ENCODE results near the gene DOCK2. TPM values are rescaled to one million over a fixed set of nuclear protein-coding genes. Genes with fewer than 3 reads are reported as not detected.

Gene DOCK2
- total RNA-seq, 2 experiments from 2014 or later, result 192 to 203 TPM

DNA sequence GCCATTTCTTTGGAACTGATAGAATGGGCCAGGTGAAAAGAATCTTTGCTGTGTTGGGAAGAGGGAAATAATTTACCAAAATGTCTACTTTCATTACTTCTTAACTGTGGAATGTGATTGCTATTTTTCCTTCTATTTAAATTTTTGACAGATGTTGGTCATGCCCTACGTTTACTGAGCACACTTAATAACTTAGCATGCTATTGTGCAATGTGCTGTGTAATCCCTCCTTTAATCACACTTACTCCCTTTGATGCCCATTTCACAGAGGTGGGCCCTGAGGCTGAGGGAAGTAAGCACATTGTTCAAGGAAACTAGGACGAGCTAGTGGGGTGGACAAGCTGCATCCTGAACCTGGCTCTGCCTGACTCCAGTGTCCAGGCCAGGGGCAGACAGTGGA lies 391.0 kb downstream of the DOCK2 start:
- intact Hi-C loops (cut with micrococcal nuclease), result no loop called here
- Mint-ChIP-seq H3K27ac (no peak overlapping the region), H3K4me3 (no peak overlapping the region), H3K4me1 (ENCODE audit: low read depth) (no peaks in the 10 kb centered on the region), H3K36me3 (ENCODE audit: low read depth) (peaks cover 31% of the 10 kb centered on the region), H3K27me3 (ENCODE audit: low read depth) (no peaks in the 10 kb centered on the region), H3K9me3 (no peaks in the 10 kb centered on the region)
- DNase-seq, result no peak
- CTCF ChIA-PET, result interaction anchor here (0.5 kb wide), 1 partner anchor 451 kb away, joined by 4 read pairs; no protein-coding TSS in a partner anchor

DNA sequence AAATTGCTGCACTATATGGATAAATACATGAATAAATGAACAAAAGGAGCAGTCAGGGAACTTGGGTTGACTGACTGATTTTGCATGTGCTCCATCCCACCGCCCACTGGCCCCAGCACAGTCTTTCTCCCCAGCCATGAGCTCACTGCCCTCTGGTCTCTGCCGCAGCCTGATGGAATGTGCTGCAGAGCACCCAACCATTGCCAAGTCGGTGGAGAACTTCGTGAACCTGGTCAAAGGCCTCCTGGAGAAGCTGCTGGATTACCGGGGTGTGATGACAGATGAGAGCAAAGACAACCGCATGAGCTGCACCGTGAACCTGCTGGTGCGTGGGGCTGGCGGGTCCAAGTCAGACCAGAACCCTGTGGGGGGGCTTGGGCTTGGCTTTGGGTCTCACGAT lies 397.2 kb downstream of the DOCK2 start:
- Mint-ChIP-seq H3K9me3 (no peaks in the 10 kb centered on the region), H3K27ac (no peak overlapping the region), H3K4me3 (no peak overlapping the region), H3K27me3 (ENCODE audit: low read depth) (no peaks in the 10 kb centered on the region), H3K36me3 (ENCODE audit: low read depth) (peaks cover 14% of the 10 kb centered on the region), H3K4me1 (ENCODE audit: low read depth) (no peaks in the 10 kb centered on the region)
- intact Hi-C loops (cut with micrococcal nuclease), result no loop called here
- DNase-seq, result no peak
- CTCF ChIA-PET, result no interaction called here

DNA sequence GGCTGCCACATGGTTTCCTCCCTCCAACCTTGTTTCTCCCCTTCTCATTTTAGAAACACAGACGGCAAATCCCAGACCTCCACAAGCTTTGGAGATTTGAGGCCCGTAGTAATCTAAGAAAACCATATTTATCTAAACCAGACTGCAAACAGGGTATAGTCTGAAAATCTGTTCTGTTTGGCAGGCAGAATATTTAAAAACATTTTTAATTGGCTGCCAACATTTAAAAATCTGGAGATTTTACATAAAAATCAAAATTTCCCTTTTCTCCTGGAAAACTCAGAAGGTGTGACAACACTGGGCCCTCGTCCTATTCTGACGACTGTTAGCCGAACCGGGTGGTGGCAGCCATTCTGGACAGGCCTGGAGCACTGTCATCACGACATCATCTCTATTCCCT lies 401.2 kb downstream of the DOCK2 start:
- intact Hi-C loops (cut with micrococcal nuclease), result no loop called here
- no peak for DNase-seq
- peaks cover 28% of the 10 kb centered on the region for H3K36me3 Mint-ChIP-seq (ENCODE audit: low read depth)
- CTCF ChIA-PET, result no interaction called here
- no peaks in the 10 kb centered on the region for H3K9me3 Mint-ChIP-seq
- H3K4me1 Mint-ChIP-seq (ENCODE audit: low read depth), result no peaks in the 10 kb centered on the region
- no peak overlapping the region for H3K27ac Mint-ChIP-seq
- H3K4me3 Mint-ChIP-seq, result no peak overlapping the region
- no peaks in the 10 kb centered on the region for H3K27me3 Mint-ChIP-seq (ENCODE audit: low read depth)

- intact Hi-C loops (cut with micrococcal nuclease), result no loop called here
- CTCF ChIA-PET, result interaction anchor here (0.6 kb wide), 1 partner anchor 457 kb away, joined by 3 read pairs; no protein-coding TSS in a partner anchor
- no peak overlapping the region for H3K27ac Mint-ChIP-seq
- DNase-seq, result no peak
- no peak overlapping the region for H3K4me3 Mint-ChIP-seq
- H3K4me1 Mint-ChIP-seq (ENCODE audit: low read depth), result no peaks in the 10 kb centered on the region
- no peaks in the 10 kb centered on the region for H3K27me3 Mint-ChIP-seq (ENCODE audit: low read depth)
- H3K36me3 Mint-ChIP-seq (ENCODE audit: low read depth), result peaks cover 35% of the 10 kb centered on the region
- no peaks in the 10 kb centered on the region for H3K9me3 Mint-ChIP-seq
Observed at GRCh38 chr5:170039830-170040229, 402.8 kb downstream of the DOCK2 start.

DNA sequence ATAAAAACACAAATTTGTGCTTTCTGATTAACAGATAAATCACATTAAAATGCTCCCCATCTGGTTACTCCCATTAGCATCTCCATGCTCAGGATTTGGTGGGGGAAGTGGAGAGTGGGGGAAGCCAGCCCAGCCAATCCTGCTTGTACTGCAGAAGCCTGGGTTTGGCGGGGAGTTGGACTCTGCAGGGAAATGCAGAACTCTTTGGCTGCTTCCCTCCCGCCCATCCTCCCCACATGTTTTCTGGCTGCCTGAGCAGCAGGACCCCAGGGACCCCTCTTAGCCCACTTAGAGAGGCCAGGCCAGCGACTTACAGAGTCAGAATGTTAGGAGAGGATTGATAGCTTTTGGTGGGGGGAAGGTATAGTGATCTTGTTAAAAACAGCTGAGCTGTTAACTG lies 409.2 kb downstream of the DOCK2 start:
- Mint-ChIP-seq H3K4me3 (no peak overlapping the region), H3K27me3 (ENCODE audit: low read depth) (no peaks in the 10 kb centered on the region), H3K36me3 (ENCODE audit: low read depth) (peaks cover 51% of the 10 kb centered on the region), H3K27ac (no peak overlapping the region), H3K4me1 (ENCODE audit: low read depth) (no peaks in the 10 kb centered on the region), H3K9me3 (no peaks in the 10 kb centered on the region)
- intact Hi-C loops (cut with micrococcal nuclease), result no loop called here
- CTCF ChIA-PET, result no interaction called here
- DNase-seq, result no peak

DNA sequence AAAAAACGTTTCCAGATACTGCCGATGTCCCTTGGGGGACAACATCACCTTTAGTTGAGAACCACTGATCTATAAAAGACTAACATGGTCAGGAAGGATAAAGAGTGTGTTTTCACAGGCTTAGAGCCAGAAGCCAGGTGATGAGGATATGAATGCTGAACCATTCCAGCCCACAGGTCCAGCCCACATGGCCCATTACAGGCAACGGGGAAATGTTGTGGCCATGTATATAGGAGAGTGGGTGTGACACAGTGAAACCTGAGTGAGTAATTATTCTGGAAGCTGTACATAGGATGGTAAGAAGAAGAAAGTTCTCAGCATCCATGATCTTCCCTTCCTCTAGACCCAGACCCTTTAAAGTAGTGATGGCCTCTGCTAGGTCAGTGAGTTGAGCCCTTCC lies 412.6 kb downstream of the DOCK2 start:
- Mint-ChIP-seq H3K9me3 (no peaks in the 10 kb centered on the region), H3K4me1 (ENCODE audit: low read depth) (no peaks in the 10 kb centered on the region), H3K4me3 (no peak overlapping the region), H3K27ac (no peak overlapping the region), H3K27me3 (ENCODE audit: low read depth) (no peaks in the 10 kb centered on the region), H3K36me3 (ENCODE audit: low read depth) (peaks cover 59% of the 10 kb centered on the region)
- intact Hi-C loops (cut with micrococcal nuclease), result no loop called here
- CTCF ChIA-PET, result no interaction called here
- DNase-seq, result no peak

DNA sequence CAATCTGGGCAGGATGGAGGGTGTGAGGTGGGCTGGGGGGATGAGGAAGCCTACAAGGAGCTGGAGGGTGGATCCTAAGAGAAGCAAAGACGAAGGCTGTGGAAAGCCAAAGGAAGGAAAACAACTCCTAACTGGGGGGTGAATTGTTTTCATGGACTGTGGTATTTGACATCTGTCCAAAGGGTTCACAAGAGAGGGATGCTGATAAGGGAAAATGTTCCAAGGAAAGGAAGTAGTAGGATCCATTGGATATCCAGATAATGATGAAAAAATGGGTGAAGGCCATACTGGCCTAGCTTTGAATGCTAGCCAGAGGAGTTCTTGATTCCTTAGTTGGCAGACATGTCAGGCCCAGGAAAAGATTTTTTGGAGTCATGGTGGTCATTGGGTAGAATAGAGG lies 416.8 kb downstream of the DOCK2 start:
- H3K27me3 Mint-ChIP-seq (ENCODE audit: low read depth), result no peaks in the 10 kb centered on the region
- H3K4me3 Mint-ChIP-seq, result no peak overlapping the region

GRCh38 chr5:170055606-170056005 lies 418.5 kb downstream of the DOCK2 start:
- no peaks in the 10 kb centered on the region for H3K27me3 Mint-ChIP-seq (ENCODE audit: low read depth)
- no peak overlapping the region for H3K27ac Mint-ChIP-seq
- intact Hi-C loops (cut with micrococcal nuclease), result no loop called here
- DNase-seq, result no peak
- H3K9me3 Mint-ChIP-seq, result peaks cover 3% of the 10 kb centered on the region
- peaks cover 78% of the 10 kb centered on the region for H3K36me3 Mint-ChIP-seq (ENCODE audit: low read depth)
- H3K4me3 Mint-ChIP-seq, result no peak overlapping the region
- CTCF ChIA-PET, result interaction anchor here (1.4 kb wide), 1 partner anchor 8 kb away, joined by 3 read pairs; no protein-coding TSS in a partner anchor
- H3K4me1 Mint-ChIP-seq (ENCODE audit: low read depth), result no peaks in the 10 kb centered on the region

More for the DNA sequence above, 416.8 kb downstream of the DOCK2 start:
- Mint-ChIP-seq H3K36me3 (ENCODE audit: low read depth) (peaks cover 82% of the 10 kb centered on the region), H3K4me1 (ENCODE audit: low read depth) (no peaks in the 10 kb centered on the region), H3K27ac (no peak overlapping the region), H3K9me3 (peaks cover 3% of the 10 kb centered on the region)
- intact Hi-C loops (cut with micrococcal nuclease), result no loop called here
- DNase-seq, result no peak
- CTCF ChIA-PET, result no interaction called here

DNA sequence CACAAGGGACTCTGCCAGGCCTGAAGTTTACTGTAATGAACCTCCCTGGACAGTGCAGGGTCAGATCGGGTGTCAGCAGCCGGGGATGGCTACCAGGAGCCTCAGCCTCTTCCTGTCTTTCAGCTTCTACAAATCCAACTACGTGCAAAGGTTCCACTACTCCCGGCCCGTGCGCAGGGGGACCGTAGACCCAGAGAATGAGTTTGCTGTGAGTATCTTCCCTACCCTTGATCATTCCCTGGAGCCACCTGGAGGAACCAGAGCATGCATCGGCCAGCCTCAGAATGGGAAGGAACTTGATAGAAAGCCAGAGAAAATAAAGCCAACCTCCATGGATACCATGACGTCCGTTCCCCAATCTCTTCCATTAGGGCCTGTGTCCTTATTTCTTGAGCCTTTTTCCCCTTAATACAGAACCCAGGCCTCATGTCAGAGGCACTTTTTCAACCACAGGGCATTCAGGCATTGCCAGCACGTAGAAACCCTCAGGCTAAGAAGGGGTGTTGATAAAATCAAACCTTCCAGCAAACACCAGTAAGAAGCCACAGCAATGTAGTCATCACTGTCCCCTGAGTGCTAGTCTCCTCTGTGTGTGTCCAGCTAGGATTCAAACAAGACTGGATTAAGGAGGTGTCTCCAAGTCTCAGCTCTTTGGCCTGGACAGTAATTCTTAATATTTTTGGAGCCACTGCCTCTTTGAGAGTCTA lies 419.6 kb downstream of the DOCK2 start:
- Mint-ChIP-seq H3K9me3 (peaks cover 3% of the 10 kb centered on the region), H3K27ac (no peak overlapping the region), H3K4me3 (no peak overlapping the region), H3K36me3 (ENCODE audit: low read depth) (peaks cover 73% of the 10 kb centered on the region), H3K4me1 (ENCODE audit: low read depth) (no peaks in the 10 kb centered on the region), H3K27me3 (ENCODE audit: low read depth) (no peaks in the 10 kb centered on the region)
- CTCF ChIA-PET, result interaction anchor here (0.7 kb wide), 1 partner anchor 1838 kb away, joined by 3 read pairs; no protein-coding TSS in a partner anchor
- intact Hi-C loops (cut with micrococcal nuclease), result no loop called here
- no peak for DNase-seq

DNA sequence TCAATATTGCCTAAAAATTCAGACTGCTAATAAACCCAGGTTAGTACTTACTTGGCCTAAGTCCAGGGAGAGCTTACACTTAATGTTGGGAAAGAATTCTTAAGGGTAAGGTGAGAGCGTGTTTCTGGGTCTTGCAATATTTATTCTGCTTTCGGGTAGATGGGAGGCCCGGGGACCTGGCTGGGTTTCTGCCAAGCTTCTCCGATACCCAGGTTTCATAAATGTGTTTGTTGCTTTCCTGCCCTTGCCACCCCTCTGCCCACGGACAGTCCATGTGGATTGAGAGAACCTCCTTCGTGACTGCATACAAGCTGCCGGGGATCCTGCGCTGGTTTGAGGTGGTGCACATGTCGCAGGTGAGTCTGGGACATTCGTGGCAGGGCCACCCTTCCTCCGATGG lies 420.2 kb downstream of the DOCK2 start:
- CTCF ChIA-PET, result interaction anchor here (0.7 to 1.0 kb wide), 2 partner anchors 14 to 1838 kb away, joined by 3 read pairs; no protein-coding TSS in a partner anchor
- no peak for DNase-seq
- intact Hi-C loops (cut with micrococcal nuclease), result no loop called here
- H3K4me3 Mint-ChIP-seq, result no peak overlapping the region
- no peaks in the 10 kb centered on the region for H3K4me1 Mint-ChIP-seq (ENCODE audit: low read depth)
- H3K36me3 Mint-ChIP-seq (ENCODE audit: low read depth), result peaks cover 72% of the 10 kb centered on the region
- peaks cover 3% of the 10 kb centered on the region for H3K9me3 Mint-ChIP-seq
- no peak overlapping the region for H3K27ac Mint-ChIP-seq
- no peaks in the 10 kb centered on the region for H3K27me3 Mint-ChIP-seq (ENCODE audit: low read depth)

GRCh38 chr5:170059221-170059620 lies 422.1 kb downstream of the DOCK2 start:
- CTCF ChIA-PET, result interaction anchor here (0.5 to 2.3 kb wide), 2 partner anchors 12 to 27 kb away, joined by 3 to 12 read pairs; no protein-coding TSS in a partner anchor
- Mint-ChIP-seq H3K9me3 (peaks cover 3% of the 10 kb centered on the region), H3K4me3 (no peak overlapping the region), H3K36me3 (ENCODE audit: low read depth) (peaks cover 67% of the 10 kb centered on the region), H3K27ac (no peak overlapping the region), H3K4me1 (ENCODE audit: low read depth) (no peaks in the 10 kb centered on the region), H3K27me3 (ENCODE audit: low read depth) (no peaks in the 10 kb centered on the region)
- DNase-seq, result no peak
- intact Hi-C loops (cut with micrococcal nuclease), result no loop called here

DNA sequence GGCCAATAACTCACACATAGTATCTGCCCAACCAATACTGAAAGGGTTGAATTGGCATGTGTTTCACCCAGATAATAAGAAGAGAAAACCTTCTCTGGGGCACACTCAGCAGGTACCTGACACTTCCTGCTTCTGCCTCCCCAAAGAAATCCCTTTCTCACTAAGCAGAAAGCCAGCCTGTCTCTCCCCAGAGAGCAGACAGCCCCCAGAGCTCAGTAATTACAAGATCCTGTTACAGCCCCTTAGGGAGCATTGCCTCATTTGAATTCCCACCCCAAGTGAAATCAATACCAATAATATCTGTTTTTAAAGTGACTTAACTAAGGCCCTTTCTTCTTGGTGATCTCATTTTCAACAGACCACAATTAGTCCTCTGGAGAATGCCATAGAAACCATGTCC lies 430.1 kb downstream of the DOCK2 start:
- Mint-ChIP-seq H3K4me1 (ENCODE audit: low read depth) (no peaks in the 10 kb centered on the region), H3K4me3 (no peak overlapping the region), H3K27ac (no peak overlapping the region), H3K36me3 (ENCODE audit: low read depth) (peaks cover 70% of the 10 kb centered on the region), H3K27me3 (ENCODE audit: low read depth) (no peaks in the 10 kb centered on the region), H3K9me3 (no peaks in the 10 kb centered on the region)
- intact Hi-C loops (cut with micrococcal nuclease), result no loop called here
- CTCF ChIA-PET, result interaction anchor here (1.0 kb wide), 1 partner anchor 12 kb away, joined by 3 read pairs; no protein-coding TSS in a partner anchor
- DNase-seq, result no peak

GRCh38 chr5:170067574-170068170 lies 430.6 kb downstream of the DOCK2 start:
- no peak for DNase-seq
- Mint-ChIP-seq H3K36me3 (ENCODE audit: low read depth) (peaks cover 69% of the 10 kb centered on the region), H3K4me1 (ENCODE audit: low read depth) (no peaks in the 10 kb centered on the region), H3K27ac (no peak overlapping the region), H3K9me3 (no peaks in the 10 kb centered on the region), H3K27me3 (ENCODE audit: low read depth) (no peaks in the 10 kb centered on the region), H3K4me3 (no peak overlapping the region)
- intact Hi-C loops (cut with micrococcal nuclease), result no loop called here
- CTCF ChIA-PET, result interaction anchor here (1.0 kb wide), 1 partner anchor 11 kb away, joined by 3 read pairs; no protein-coding TSS in a partner anchor
